GM21619 (cell line): ENCODE measurements around the gene PLPP4.

Experiments
- ATAC-seq: cut with Tn5 transposase; IDR thresholded peaks from one replicate; pipeline ENCODE4 v1.9.1; 2021; ENCODE audit not compliant: unreplicated experiment

Gene PLPP4

GRCh38 chr10:120516426-120516825, 59.4 kb downstream of the PLPP4 start:
- ATAC-seq = no peak

- ATAC-seq = no peak
Observed at GRCh38 chr10:120517196-120517595, 60.2 kb downstream of the PLPP4 start.

GRCh38 chr10:120517881-120518484, 61.0 kb downstream of the PLPP4 start:
- no peak for ATAC-seq

- no peak for ATAC-seq
Observed at GRCh38 chr10:120521880-120522279, 64.9 kb downstream of the PLPP4 start.

- ATAC-seq = no peak
Observed at GRCh38 chr10:120527691-120528090, 70.7 kb downstream of the PLPP4 start.

- no peak for ATAC-seq
Observed at GRCh38 chr10:120530699-120531098, 73.7 kb downstream of the PLPP4 start.

GRCh38 chr10:120538091-120538490, 81.1 kb downstream of the PLPP4 start:
- no peak for ATAC-seq

GRCh38 chr10:120539076-120539475, 82.0 kb downstream of the PLPP4 start:
- no peak for ATAC-seq

- ATAC-seq = no peak
Observed at GRCh38 chr10:120540486-120540885, 83.5 kb downstream of the PLPP4 start.

- ATAC-seq = no peak
Observed at GRCh38 chr10:120541984-120542383, 85.0 kb downstream of the PLPP4 start.

GRCh38 chr10:120542591-120542990, 85.6 kb downstream of the PLPP4 start:
- no peak for ATAC-seq

- no peak for ATAC-seq
Observed at GRCh38 chr10:120543291-120543690, 86.3 kb downstream of the PLPP4 start.

GRCh38 chr10:120548210-120548609, 91.2 kb downstream of the PLPP4 start:
- ATAC-seq = no peak

GRCh38 chr10:120552262-120552661, 95.2 kb downstream of the PLPP4 start:
- no peak for ATAC-seq

- no peak for ATAC-seq
Observed at GRCh38 chr10:120553911-120554310, 96.9 kb downstream of the PLPP4 start.

GRCh38 chr10:120555436-120555835, 98.4 kb downstream of the PLPP4 start:
- no peak for ATAC-seq

- ATAC-seq = no peak
Observed at GRCh38 chr10:120555842-120556532, 99.0 kb downstream of the PLPP4 start.

GRCh38 chr10:120557311-120557710, 100.3 kb downstream of the PLPP4 start:
- ATAC-seq = no peak

- no peak for ATAC-seq
Observed at GRCh38 chr10:120559800-120560199, 102.8 kb downstream of the PLPP4 start.

GRCh38 chr10:120562956-120563355, 105.9 kb downstream of the PLPP4 start:
- ATAC-seq = no peak

GRCh38 chr10:120570418-120570817, 113.4 kb downstream of the PLPP4 start:
- no peak for ATAC-seq

GRCh38 chr10:120571266-120571665, 114.2 kb downstream of the PLPP4 start:
- ATAC-seq = no peak

GRCh38 chr10:120572307-120572706, 115.3 kb downstream of the PLPP4 start:
- ATAC-seq = no peak
